HEK293 (cell line): Measurements from ENCODE around the gene PDAP1.

Experiments
- TCF7L2 ChIP-seq: IDR thresholded peaks from 2 replicates; pipeline ENCODE4 v1.6.1; 2011; ENCODE audit warnings: low read depth, mild to moderate bottlenecking, inconsistent platforms, low read length, moderate library complexity, borderline replicate concordance
- ZNF354C ChIP-seq: fragments of 450-650 bp; formaldehyde crosslinking; IDR thresholded peaks from 2 replicates; pipeline ENCODE4 v1.5.1; 2016; ENCODE audit warnings: missing biosample characterization, missing genetic modification characterization, low read depth, borderline replicate concordance
- ZNF433 ChIP-seq: fragments of 450-650 bp; formaldehyde crosslinking; IDR thresholded peaks from 2 replicates; pipeline ENCODE4 v1.5.1; 2016; ENCODE audit warnings: missing biosample characterization, missing genetic modification characterization, low read depth
- ZNF530 ChIP-seq: fragments of 450-650 bp; formaldehyde crosslinking; IDR thresholded peaks from 2 replicates; pipeline ENCODE4 v1.5.1; 2016; ENCODE audit warnings: low read depth, missing biosample characterization, missing genetic modification characterization
- ZNF560 ChIP-seq: fragments of 450-650 bp; formaldehyde crosslinking; IDR thresholded peaks from 2 replicates; pipeline ENCODE4 v1.5.1; 2017; ENCODE audit warnings: missing biosample characterization, missing genetic modification characterization, borderline replicate concordance
- TF ChIP-seq, protein P1 (sequence below): fragments of 450-650 bp; formaldehyde crosslinking; IDR thresholded peaks from 2 replicates; pipeline ENCODE4 v1.5.1; 2016; ENCODE audit warnings: missing biosample characterization, missing genetic modification characterization
- TF ChIP-seq, protein P2 (sequence below): fragments of 450-650 bp; formaldehyde crosslinking; IDR thresholded peaks from 2 replicates; pipeline ENCODE4 v1.5.1; 2016; ENCODE audit warnings: missing biosample characterization, missing genetic modification characterization
- TF ChIP-seq, protein P3 (sequence below): fragments of 450-650 bp; formaldehyde crosslinking; IDR thresholded peaks from 2 replicates; pipeline ENCODE4 v1.5.1; 2016; ENCODE audit warnings: missing biosample characterization, missing genetic modification characterization

DNA sequence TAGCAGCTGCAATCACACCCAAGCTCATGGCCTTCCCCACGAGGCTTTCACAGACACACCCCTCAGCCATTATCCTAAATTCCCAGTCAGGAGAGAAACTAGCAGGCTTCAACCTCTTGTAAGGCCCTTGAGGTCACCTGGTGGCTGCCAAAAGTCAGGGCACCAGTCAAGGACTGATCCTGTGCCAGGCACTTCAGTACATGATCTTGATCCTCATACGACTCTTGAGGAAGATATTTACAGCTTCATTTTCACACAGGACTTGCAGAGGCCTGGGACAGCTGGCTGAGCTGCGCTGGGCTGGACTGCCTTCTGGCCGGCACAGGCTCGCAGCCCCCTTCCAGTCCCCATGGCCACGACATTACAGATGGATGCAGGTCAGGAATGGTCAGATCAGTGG lies 8.8 kb downstream of the PDAP1 start:
- TF ChIP-seq, protein P1, sequence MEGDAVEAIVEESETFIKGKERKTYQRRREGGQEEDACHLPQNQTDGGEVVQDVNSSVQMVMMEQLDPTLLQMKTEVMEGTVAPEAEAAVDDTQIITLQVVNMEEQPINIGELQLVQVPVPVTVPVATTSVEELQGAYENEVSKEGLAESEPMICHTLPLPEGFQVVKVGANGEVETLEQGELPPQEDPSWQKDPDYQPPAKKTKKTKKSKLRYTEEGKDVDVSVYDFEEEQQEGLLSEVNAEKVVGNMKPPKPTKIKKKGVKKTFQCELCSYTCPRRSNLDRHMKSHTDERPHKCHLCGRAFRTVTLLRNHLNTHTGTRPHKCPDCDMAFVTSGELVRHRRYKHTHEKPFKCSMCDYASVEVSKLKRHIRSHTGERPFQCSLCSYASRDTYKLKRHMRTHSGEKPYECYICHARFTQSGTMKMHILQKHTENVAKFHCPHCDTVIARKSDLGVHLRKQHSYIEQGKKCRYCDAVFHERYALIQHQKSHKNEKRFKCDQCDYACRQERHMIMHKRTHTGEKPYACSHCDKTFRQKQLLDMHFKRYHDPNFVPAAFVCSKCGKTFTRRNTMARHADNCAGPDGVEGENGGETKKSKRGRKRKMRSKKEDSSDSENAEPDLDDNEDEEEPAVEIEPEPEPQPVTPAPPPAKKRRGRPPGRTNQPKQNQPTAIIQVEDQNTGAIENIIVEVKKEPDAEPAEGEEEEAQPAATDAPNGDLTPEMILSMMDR (tag by site-specific recombination): no peak
- TF ChIP-seq, protein P2, sequence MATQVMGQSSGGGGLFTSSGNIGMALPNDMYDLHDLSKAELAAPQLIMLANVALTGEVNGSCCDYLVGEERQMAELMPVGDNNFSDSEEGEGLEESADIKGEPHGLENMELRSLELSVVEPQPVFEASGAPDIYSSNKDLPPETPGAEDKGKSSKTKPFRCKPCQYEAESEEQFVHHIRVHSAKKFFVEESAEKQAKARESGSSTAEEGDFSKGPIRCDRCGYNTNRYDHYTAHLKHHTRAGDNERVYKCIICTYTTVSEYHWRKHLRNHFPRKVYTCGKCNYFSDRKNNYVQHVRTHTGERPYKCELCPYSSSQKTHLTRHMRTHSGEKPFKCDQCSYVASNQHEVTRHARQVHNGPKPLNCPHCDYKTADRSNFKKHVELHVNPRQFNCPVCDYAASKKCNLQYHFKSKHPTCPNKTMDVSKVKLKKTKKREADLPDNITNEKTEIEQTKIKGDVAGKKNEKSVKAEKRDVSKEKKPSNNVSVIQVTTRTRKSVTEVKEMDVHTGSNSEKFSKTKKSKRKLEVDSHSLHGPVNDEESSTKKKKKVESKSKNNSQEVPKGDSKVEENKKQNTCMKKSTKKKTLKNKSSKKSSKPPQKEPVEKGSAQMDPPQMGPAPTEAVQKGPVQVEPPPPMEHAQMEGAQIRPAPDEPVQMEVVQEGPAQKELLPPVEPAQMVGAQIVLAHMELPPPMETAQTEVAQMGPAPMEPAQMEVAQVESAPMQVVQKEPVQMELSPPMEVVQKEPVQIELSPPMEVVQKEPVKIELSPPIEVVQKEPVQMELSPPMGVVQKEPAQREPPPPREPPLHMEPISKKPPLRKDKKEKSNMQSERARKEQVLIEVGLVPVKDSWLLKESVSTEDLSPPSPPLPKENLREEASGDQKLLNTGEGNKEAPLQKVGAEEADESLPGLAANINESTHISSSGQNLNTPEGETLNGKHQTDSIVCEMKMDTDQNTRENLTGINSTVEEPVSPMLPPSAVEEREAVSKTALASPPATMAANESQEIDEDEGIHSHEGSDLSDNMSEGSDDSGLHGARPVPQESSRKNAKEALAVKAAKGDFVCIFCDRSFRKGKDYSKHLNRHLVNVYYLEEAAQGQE (tag by site-specific recombination): no peak
- no peak for TF ChIP-seq ZNF354C
- no peak for TF ChIP-seq ZNF560 (tag by site-specific recombination)
- no peak for TF ChIP-seq ZNF433 (tag by site-specific recombination)
- no peak for TF ChIP-seq ZNF530
- no peak for TF ChIP-seq TCF7L2
- TF ChIP-seq, protein P3, sequence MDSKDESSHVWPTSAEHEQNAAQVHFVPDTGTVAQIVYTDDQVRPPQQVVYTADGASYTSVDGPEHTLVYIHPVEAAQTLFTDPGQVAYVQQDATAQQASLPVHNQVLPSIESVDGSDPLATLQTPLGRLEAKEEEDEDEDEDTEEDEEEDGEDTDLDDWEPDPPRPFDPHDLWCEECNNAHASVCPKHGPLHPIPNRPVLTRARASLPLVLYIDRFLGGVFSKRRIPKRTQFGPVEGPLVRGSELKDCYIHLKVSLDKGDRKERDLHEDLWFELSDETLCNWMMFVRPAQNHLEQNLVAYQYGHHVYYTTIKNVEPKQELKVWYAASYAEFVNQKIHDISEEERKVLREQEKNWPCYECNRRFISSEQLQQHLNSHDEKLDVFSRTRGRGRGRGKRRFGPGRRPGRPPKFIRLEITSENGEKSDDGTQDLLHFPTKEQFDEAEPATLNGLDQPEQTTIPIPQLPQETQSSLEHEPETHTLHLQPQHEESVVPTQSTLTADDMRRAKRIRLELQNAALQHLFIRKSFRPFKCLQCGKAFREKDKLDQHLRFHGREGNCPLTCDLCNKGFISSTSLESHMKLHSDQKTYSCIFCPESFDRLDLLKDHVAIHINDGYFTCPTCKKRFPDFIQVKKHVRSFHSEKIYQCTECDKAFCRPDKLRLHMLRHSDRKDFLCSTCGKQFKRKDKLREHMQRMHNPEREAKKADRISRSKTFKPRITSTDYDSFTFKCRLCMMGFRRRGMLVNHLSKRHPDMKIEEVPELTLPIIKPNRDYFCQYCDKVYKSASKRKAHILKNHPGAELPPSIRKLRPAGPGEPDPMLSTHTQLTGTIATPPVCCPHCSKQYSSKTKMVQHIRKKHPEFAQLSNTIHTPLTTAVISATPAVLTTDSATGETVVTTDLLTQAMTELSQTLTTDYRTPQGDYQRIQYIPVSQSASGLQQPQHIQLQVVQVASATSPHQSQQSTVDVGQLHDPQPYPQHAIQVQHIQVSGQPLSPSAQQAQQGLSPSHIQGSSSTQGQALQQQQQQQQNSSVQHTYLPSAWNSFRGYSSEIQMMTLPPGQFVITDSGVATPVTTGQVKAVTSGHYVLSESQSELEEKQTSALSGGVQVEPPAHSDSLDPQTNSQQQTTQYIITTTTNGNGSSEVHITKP: no peak
